Endothelial cell of umbilical vein (primary cell): ENCODE data around the gene FAM13C. TPM values are rescaled to one million over a fixed set of nuclear protein-coding genes. Genes with fewer than 3 reads are reported as not detected.

ENCODE experiments used
- BruUV-seq: library from RNA; stranded (reverse); fragments of 400-500 nt; replicated peaks from 2 replicates; lab custom pipeline; 2021; lab: Mats Ljungman, UMichigan
- CTCF ChIA-PET: fragments of 300-600, 350-600 bp; sonication (Branson Sonifier 250); formaldehyde crosslinking; loops from one replicate; lab custom pipeline; 2021; ENCODE audit warnings: antibody characterized with exemption, inconsistent platforms; lab: Charles Lee
- POLR2A ChIA-PET: fragments of 300-600, 350-600 bp; sonication (Branson Sonifier 250); formaldehyde crosslinking; loops from one replicate; lab custom pipeline; 2021; ENCODE audit warnings: antibody characterized with exemption, inconsistent platforms; lab: Charles Lee
- DNase-seq: peaks from one replicate; pipeline ENCODE4 v3.0.0-alpha.2; 2011; ENCODE audit warnings: low read depth, low spot score
- FAIRE-seq: peaks from 2 replicates; lab custom pipeline; 2011; peaks lifted over from hg19 to GRCh38; lab: Jason Lieb, UNC
- H2AFZ ChIP-seq: 2 replicates; pipeline ENCODE4 v1.6.0; 2012; ENCODE audit warnings: low read depth, low read length, control low read depth, inconsistent platforms
- H3K27ac ChIP-seq: 2 replicates; pipeline ENCODE4 v1.5.1; 2011; ENCODE audit warnings: low read depth, mild to moderate bottlenecking, control low read depth, low read length, moderate library complexity; ENCODE audit not compliant: insufficient read depth
- H3K27me3 ChIP-seq, 2 experiments: 2 replicates each; pipeline versions ENCODE4 v1.6.0 to v1.6.1; 2011; ENCODE audit warnings: low read length in 2 of 2, mixed read lengths in 1 of 2; ENCODE audit not compliant: control insufficient read depth in 2 of 2, insufficient read depth in 2 of 2
- H3K36me3 ChIP-seq, 2 experiments: 2 replicates in 1 of 2; 3 replicates in 1 of 2; pipeline ENCODE4 v1.5.1; 2011; ENCODE audit warnings: low read length in 2 of 2, mild to moderate bottlenecking in 1 of 2, moderate library complexity in 1 of 2; ENCODE audit not compliant: control insufficient read depth in 2 of 2, insufficient read depth in 2 of 2; ENCODE audit errors: extremely low read depth in 1 of 2
- H3K4me1 ChIP-seq: 3 replicates; pipeline ENCODE4 v1.5.1; 2011; ENCODE audit warnings: mild to moderate bottlenecking, low read length; ENCODE audit not compliant: control insufficient read depth, insufficient read depth; ENCODE audit errors: extremely low read depth
- H3K4me2 ChIP-seq: 2 replicates; pipeline ENCODE4 v1.6.1; 2011; ENCODE audit warnings: low read length, control low read depth, mixed read lengths; ENCODE audit not compliant: insufficient read depth
- H3K4me3 ChIP-seq, 3 experiments: fragments of 200-600 bp in 1 of 3; sonication (generic), shearing (Covaris generic) in 1 of 3; replicated peaks in 1 of 3; 2 replicates each; pipeline ENCODE4 v1.5.1; 2011 to 2016; ENCODE audit warnings: control low read depth in 3 of 3, low read length in 3 of 3, mild to moderate bottlenecking in 2 of 3, inconsistent platforms in 1 of 3, low read depth in 1 of 3, moderate library complexity in 1 of 3; ENCODE audit not compliant: insufficient read depth in 1 of 3
- H3K79me2 ChIP-seq: 2 replicates; pipeline ENCODE4 v1.6.0; 2012; ENCODE audit warnings: low read length, inconsistent platforms; ENCODE audit not compliant: control insufficient read depth, insufficient read depth
- H3K9ac ChIP-seq: replicated peaks from 2 replicates; pipeline ENCODE3; 2011; ENCODE audit warnings: low read length, control low read depth; ENCODE audit not compliant: insufficient read depth; ENCODE audit errors: extremely low read depth
- H3K9me1 ChIP-seq: replicated peaks from 3 replicates; pipeline ENCODE4 v1.6.0; 2011; ENCODE audit warnings: mild to moderate bottlenecking, low read length; ENCODE audit not compliant: control insufficient read depth, insufficient read depth; ENCODE audit errors: extremely low read depth
- H3K9me3 ChIP-seq: replicated peaks from 2 replicates; pipeline ENCODE4 v1.5.1; 2012; ENCODE audit warnings: low read length, inconsistent platforms; ENCODE audit not compliant: control insufficient read depth, insufficient read depth
- H4K20me1 ChIP-seq: replicated peaks from 2 replicates; pipeline ENCODE3; 2011; ENCODE audit warnings: mild to moderate bottlenecking, low read length; ENCODE audit not compliant: control insufficient read depth, insufficient read depth; ENCODE audit errors: extremely low read depth
- EZH2 ChIP-seq: IDR thresholded peaks from 2 replicates; pipeline ENCODE4 v1.6.1; 2012; ENCODE audit warnings: borderline replicate concordance, low read depth, mild to moderate bottlenecking, moderate library complexity, low read length, inconsistent platforms; ENCODE audit not compliant: severe bottlenecking
- FOS ChIP-seq: IDR thresholded peaks from 2 replicates; pipeline ENCODE4 v1.6.1; 2011; ENCODE audit warnings: mild to moderate bottlenecking, low read length, moderate library complexity, borderline replicate concordance; ENCODE audit not compliant: insufficient read depth
- GATA2 ChIP-seq: IDR thresholded peaks from 2 replicates; pipeline ENCODE4 v1.7.0; 2011; ENCODE audit warnings: low read depth, mild to moderate bottlenecking, moderate library complexity, mixed read lengths, low read length; ENCODE audit not compliant: insufficient read length, insufficient read depth
- JUN ChIP-seq: IDR thresholded peaks from 2 replicates; pipeline ENCODE4 v1.6.1; 2011; ENCODE audit warnings: borderline replicate concordance, low read depth; ENCODE audit not compliant: insufficient read length, insufficient read depth
- MYC ChIP-seq: IDR thresholded peaks from one replicate; pipeline ENCODE4 v1.6.1; 2011; ENCODE audit warnings: mild to moderate bottlenecking, low read depth, low read length
- POLR2A ChIP-seq: IDR thresholded peaks from 2 replicates; pipeline ENCODE4 v1.6.1; 2012; ENCODE audit warnings: low read depth, mild to moderate bottlenecking, control low read depth, low read length
- POLR2AphosphoS5 ChIP-seq: IDR thresholded peaks from 2 replicates; pipeline ENCODE4 v1.6.1; 2012; ENCODE audit warnings: low read depth, mild to moderate bottlenecking, control low read depth, low read length, moderate library complexity; ENCODE audit not compliant: insufficient read depth
- dilution Hi-C: fragments of 300-500 bp; cut with MboI; formaldehyde crosslinking; loops from one replicate; pipeline ENCODE4 v1.15.0; 2019; ENCODE audit warnings: low sequenced_read_pairs; ENCODE audit not compliant: extremely low pct_ligation_motif_present
- intact Hi-C: fragments of 100-400 bp; cut with micrococcal nuclease; formaldehyde crosslinking; loops from one replicate; pipeline ENCODE4 v1.10.0; 2022
- polyA plus RNA-seq, 4 experiments: library from polyadenylated mRNA; depleted of rRNA in 3 of 4; stranded (reverse) in 3 of 4; unstranded in 1 of 4; fragments of >200 nt; gene quantifications; 2 replicates each; pipeline versions ENCODE4 v1.2.1 to v1.2.3, GENCODE V29; 2011 to 2012; ENCODE audit warnings: missing spikeins in 1 of 4
- total RNA-seq: library from RNA; stranded (reverse); gene quantifications from 2 replicates; pipeline ENCODE4 v1.2.3, GENCODE V29; 2021
- TF ChIP-seq, protein P1 (sequence below), 2 donors: IDR thresholded peaks; 1 replicate in 1 of 2; 2 replicates in 1 of 2; pipeline ENCODE4 v1.5.1; 2011; ENCODE audit warnings: low read length in 2 of 2, mild to moderate bottlenecking in 2 of 2, moderate library complexity in 2 of 2, control low read depth in 1 of 2, inconsistent platforms in 1 of 2, low read depth in 1 of 2; ENCODE audit not compliant: insufficient read depth in 1 of 2; ENCODE audit errors: extremely low read depth in 1 of 2
- TF ChIP-seq, protein P2 (sequence below): IDR thresholded peaks from 2 replicates; pipeline ENCODE4 v1.6.1; 2011; ENCODE audit not compliant: insufficient read depth, insufficient read length

FAM13C gene
- total and polyA plus RNA-seq, 2 donors (not counting 3 experiments of a cell fraction or from before 2014, with no cell fraction given): 0.03 TPM; not detected in 1

DNA sequence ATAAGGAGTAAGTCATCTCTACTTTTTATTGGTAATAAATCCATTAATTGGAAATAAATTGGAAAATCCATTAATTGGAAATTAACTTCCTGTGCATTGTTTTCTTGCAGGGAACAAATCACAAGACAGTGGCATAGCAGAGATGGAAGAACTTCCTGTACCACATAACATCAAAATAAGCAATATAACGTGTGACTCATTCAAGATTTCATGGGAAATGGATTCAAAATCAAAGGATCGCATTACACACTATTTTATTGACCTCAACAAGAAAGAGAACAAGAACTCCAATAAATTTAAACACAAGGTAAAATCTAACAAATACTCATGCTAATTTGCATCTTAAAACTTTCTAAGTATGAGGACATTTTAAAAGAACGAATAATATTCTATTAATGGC lies 128.2 kb downstream of the FAM13C start:
- Histone ChIP-seq H3K9ac (no peak overlapping the region), H3K36me3 (no peaks in the 10 kb centered on the region), H2AFZ (no peak overlapping the region), H3K4me3 (no peak overlapping the region), H3K4me1 (no peaks in the 10 kb centered on the region), H3K4me2 (no peak overlapping the region), H3K27ac (no peak overlapping the region), H3K27me3 (no peaks in the 10 kb centered on the region), H3K9me1 (no peaks in the 10 kb centered on the region), H3K9me3 (no peaks in the 10 kb centered on the region), H4K20me1 (no peaks in the 10 kb centered on the region), H3K79me2 (no peaks in the 10 kb centered on the region)
- TF ChIP-seq MYC: no peak
- TF ChIP-seq POLR2AphosphoS5: no peak
- no peak for TF ChIP-seq FOS
- dilution Hi-C loops (no loop called here), intact Hi-C loops (loop anchor here (2.0 to 5.0 kb wide), 2 partner anchors 282 to 703 kb away; no protein-coding TSS in a partner anchor)
- FAIRE-seq (no peak), DNase-seq (no peak)
- ChIA-PET CTCF (no interaction called here), POLR2A (no interaction called here)
- BruUV-seq: no TSS peak

DNA sequence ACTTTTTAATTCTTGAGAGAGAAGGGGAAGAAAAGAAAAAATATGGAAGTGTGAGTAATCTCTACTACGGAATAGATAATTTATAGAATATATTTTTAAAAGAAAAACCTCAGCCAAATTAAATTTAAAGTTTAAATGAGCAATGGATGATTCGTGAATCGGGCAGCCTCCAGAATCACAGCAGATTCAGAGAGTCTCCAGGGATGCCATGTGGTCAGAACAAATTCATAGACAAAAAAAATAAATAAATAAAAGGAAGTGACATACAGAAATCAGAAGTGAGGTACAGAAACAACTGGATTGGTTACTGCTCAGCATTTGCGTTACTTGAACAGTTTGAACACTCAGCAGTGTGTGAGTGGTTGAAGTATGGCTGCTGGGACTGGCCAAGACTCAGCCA lies 132.9 kb downstream of the FAM13C start:
- Histone ChIP-seq H2AFZ (no peak overlapping the region), H3K36me3 (no peaks in the 10 kb centered on the region), H3K4me1 (no peaks in the 10 kb centered on the region), H3K79me2 (no peaks in the 10 kb centered on the region), H4K20me1 (no peaks in the 10 kb centered on the region), H3K27ac (no peak overlapping the region), H3K4me2 (no peak overlapping the region), H3K9me3 (no peaks in the 10 kb centered on the region), H3K9ac (no peak overlapping the region), H3K9me1 (no peaks in the 10 kb centered on the region), H3K4me3 (no peak overlapping the region), H3K27me3 (no peaks in the 10 kb centered on the region)
- DNase-seq (no peak), FAIRE-seq (no peak)
- intact Hi-C loops: no loop called here
- no TSS peak for BruUV-seq
- ChIA-PET CTCF (no interaction called here), POLR2A (no interaction called here)
- dilution Hi-C loops: no loop called here
- TF ChIP-seq POLR2A: no peak
- TF ChIP-seq GATA2: no peak
- TF ChIP-seq, protein P1, sequence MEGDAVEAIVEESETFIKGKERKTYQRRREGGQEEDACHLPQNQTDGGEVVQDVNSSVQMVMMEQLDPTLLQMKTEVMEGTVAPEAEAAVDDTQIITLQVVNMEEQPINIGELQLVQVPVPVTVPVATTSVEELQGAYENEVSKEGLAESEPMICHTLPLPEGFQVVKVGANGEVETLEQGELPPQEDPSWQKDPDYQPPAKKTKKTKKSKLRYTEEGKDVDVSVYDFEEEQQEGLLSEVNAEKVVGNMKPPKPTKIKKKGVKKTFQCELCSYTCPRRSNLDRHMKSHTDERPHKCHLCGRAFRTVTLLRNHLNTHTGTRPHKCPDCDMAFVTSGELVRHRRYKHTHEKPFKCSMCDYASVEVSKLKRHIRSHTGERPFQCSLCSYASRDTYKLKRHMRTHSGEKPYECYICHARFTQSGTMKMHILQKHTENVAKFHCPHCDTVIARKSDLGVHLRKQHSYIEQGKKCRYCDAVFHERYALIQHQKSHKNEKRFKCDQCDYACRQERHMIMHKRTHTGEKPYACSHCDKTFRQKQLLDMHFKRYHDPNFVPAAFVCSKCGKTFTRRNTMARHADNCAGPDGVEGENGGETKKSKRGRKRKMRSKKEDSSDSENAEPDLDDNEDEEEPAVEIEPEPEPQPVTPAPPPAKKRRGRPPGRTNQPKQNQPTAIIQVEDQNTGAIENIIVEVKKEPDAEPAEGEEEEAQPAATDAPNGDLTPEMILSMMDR (IDR thresholded peaks at IDR 0.05; ENCODE audit: extremely low read depth in 1 of 2, insufficient read depth in 1 of 2, low read depth in 1 of 2, low read length in 2 of 2): no peak
- TF ChIP-seq FOS: no peak
- TF ChIP-seq MYC: no peak
- TF ChIP-seq EZH2: no peak
- TF ChIP-seq, protein P2, sequence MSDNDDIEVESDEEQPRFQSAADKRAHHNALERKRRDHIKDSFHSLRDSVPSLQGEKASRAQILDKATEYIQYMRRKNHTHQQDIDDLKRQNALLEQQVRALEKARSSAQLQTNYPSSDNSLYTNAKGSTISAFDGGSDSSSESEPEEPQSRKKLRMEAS: no peak
- no peak for TF ChIP-seq POLR2AphosphoS5
- TF ChIP-seq JUN: no peak
